Measurements from ENCODE around the gene TTC4. TPM values are rescaled to one million over a fixed set of nuclear protein-coding genes. Genes with fewer than 3 reads are reported as not detected.

The TTC4 gene
- total and polyA plus RNA-seq, 2 experiments from 2014 or later = 14.0 to 20.0 TPM

DNA sequence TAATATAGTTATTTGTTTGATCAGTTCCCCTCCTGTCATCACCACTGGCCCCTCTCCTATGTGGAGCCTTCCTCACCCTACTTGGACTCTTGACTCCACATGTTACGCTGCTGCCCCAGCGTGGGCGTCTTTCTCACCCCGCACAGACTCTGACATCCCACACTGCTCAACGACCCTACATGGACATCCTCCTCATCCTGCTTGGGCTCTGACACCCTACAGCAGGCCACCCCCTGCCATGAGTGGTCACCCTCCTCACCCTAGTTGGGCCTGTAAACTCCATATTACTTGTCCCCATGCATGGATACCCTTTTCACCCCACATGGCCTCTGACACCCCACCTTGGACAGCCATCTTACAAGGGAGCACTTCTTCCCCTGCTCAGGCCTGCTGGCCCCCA is 21.0 kb downstream of the TTC4 start:
- H3K27me3 ChIP-seq = no peaks in the 10 kb centered on the region

DNA sequence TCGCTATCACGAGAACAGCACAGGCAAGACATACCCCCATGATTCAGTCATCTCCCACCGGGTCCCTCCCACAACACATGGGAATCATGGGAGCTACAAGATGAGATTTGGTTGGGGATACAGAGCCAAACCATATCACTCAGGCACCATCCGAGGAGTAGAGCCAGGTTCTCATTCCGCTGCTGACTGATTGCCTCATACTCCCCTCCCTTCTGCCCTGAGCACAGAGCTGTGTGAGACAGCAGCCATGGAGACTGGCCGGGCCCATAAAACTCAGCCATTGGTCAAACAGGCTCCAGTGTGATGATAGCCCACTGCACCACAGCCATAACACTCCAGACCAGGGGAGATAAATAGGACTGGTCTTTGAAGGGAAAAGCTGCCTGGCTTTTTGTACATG is 22.6 kb downstream of the TTC4 start:
- Histone ChIP-seq H3K27me3 (no peaks in the 10 kb centered on the region), H3K4me1 (ENCODE audit: insufficient read depth) (no peaks in the 10 kb centered on the region), H3K9me3 (ENCODE audit: low read depth) (no peaks in the 10 kb centered on the region), H3K27ac (no peak overlapping the region), H3K36me3 (replicated peaks; ENCODE audit: insufficient read depth, low read depth) (no peaks in the 10 kb centered on the region), H3K4me2 (no peak overlapping the region), H3K79me2 (no peaks in the 10 kb centered on the region), H4K20me1 (ENCODE audit: insufficient read depth, poor library complexity, severe bottlenecking) (no peaks in the 10 kb centered on the region), H3K9me2 (replicated peaks; ENCODE audit: insufficient read depth) (no peaks in the 10 kb centered on the region), H2AFZ (no peak overlapping the region), H3K4me3 (no peak overlapping the region)
- TF ChIP-seq, protein P1, sequence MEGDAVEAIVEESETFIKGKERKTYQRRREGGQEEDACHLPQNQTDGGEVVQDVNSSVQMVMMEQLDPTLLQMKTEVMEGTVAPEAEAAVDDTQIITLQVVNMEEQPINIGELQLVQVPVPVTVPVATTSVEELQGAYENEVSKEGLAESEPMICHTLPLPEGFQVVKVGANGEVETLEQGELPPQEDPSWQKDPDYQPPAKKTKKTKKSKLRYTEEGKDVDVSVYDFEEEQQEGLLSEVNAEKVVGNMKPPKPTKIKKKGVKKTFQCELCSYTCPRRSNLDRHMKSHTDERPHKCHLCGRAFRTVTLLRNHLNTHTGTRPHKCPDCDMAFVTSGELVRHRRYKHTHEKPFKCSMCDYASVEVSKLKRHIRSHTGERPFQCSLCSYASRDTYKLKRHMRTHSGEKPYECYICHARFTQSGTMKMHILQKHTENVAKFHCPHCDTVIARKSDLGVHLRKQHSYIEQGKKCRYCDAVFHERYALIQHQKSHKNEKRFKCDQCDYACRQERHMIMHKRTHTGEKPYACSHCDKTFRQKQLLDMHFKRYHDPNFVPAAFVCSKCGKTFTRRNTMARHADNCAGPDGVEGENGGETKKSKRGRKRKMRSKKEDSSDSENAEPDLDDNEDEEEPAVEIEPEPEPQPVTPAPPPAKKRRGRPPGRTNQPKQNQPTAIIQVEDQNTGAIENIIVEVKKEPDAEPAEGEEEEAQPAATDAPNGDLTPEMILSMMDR (IDR thresholded peaks at IDR 0.05; ENCODE audit: poor library complexity) = no peak
- TF ChIP-seq EZH2 (IDR thresholded peaks at IDR 0.05; ENCODE audit: borderline replicate concordance) (no peak), EZH2phosphoT487 (IDR thresholded peaks at IDR 0.05; ENCODE audit: low read depth, severe bottlenecking, unreplicated experiment) (no peak)
- 91% methylated on average over 6 of the region's 6 CpGs for WGBS (ENCODE audit: low lambda C conversion rate, missing lambda C conversion rate)
- no peak for DNase-seq (ENCODE audit: low spot score)

More for the DNA sequence above, 21.0 kb downstream of the TTC4 start:
- Histone ChIP-seq H3K9me2 (replicated peaks; ENCODE audit: insufficient read depth) (no peaks in the 10 kb centered on the region), H3K4me1 (ENCODE audit: insufficient read depth) (no peaks in the 10 kb centered on the region), H3K36me3 (replicated peaks; ENCODE audit: insufficient read depth, low read depth) (no peaks in the 10 kb centered on the region), H3K9me3 (ENCODE audit: low read depth) (no peaks in the 10 kb centered on the region), H2AFZ (no peak overlapping the region), H3K27ac (no peak overlapping the region), H3K4me2 (no peak overlapping the region), H3K79me2 (no peaks in the 10 kb centered on the region), H3K4me3 (no peak overlapping the region), H4K20me1 (ENCODE audit: insufficient read depth, poor library complexity, severe bottlenecking) (no peaks in the 10 kb centered on the region)
- no peak for TF ChIP-seq EZH2 (IDR thresholded peaks at IDR 0.05; ENCODE audit: borderline replicate concordance)
- TF ChIP-seq EZH2phosphoT487 (IDR thresholded peaks at IDR 0.05; ENCODE audit: low read depth, severe bottlenecking, unreplicated experiment) = no peak
- TF ChIP-seq, protein P1 (IDR thresholded peaks at IDR 0.05; ENCODE audit: poor library complexity) = no peak
- DNase-seq (ENCODE audit: low spot score) = no peak
- WGBS (ENCODE audit: low lambda C conversion rate, missing lambda C conversion rate) = 99% methylated on average over 5 of the region's 5 CpGs

DNA sequence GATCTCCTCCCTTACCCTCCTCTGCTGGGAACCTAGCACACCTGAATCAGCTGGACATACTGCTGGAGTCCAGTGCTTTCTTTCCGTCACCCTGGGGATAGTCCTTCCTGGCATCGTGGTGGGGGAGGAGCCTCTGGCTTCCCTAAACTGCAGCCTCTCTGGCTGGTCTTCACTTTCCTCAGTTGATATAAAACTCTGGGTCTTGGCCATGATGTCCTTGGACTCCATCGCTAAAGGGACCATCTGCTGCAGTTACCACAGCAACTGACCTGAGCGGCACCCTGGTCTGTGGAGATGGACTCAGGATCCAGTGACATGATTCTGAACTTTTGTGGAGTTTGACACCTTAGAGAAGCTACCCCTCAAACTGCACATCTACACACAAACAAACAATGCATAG is 25.9 kb downstream of the TTC4 start:
- no peak overlapping the region for H3K4me2 ChIP-seq
- H4K20me1 ChIP-seq (ENCODE audit: insufficient read depth, poor library complexity, severe bottlenecking) = no peaks in the 10 kb centered on the region
- 95% methylated on average over 4 of the region's 4 CpGs for WGBS (ENCODE audit: low lambda C conversion rate, missing lambda C conversion rate)
- DNase-seq (ENCODE audit: low spot score) = no peak
- H3K79me2 ChIP-seq = no peaks in the 10 kb centered on the region
- H3K4me1 ChIP-seq (ENCODE audit: insufficient read depth) = no peaks in the 10 kb centered on the region
- H3K9me3 ChIP-seq (ENCODE audit: low read depth) = no peaks in the 10 kb centered on the region
- no peaks in the 10 kb centered on the region for H3K9me2 ChIP-seq (replicated peaks; ENCODE audit: insufficient read depth)
- H2AFZ ChIP-seq = no peak overlapping the region
- no peaks in the 10 kb centered on the region for H3K27me3 ChIP-seq
- H3K27ac ChIP-seq = no peak overlapping the region
- H3K4me3 ChIP-seq = no peak overlapping the region
- H3K36me3 ChIP-seq (replicated peaks; ENCODE audit: insufficient read depth, low read depth) = no peaks in the 10 kb centered on the region
- TF ChIP-seq, protein P1 (IDR thresholded peaks at IDR 0.05; ENCODE audit: poor library complexity) = no peak
- no peak for TF ChIP-seq EZH2phosphoT487 (IDR thresholded peaks at IDR 0.05; ENCODE audit: low read depth, severe bottlenecking, unreplicated experiment)
- TF ChIP-seq EZH2 (IDR thresholded peaks at IDR 0.05; ENCODE audit: borderline replicate concordance) = no peak

DNA sequence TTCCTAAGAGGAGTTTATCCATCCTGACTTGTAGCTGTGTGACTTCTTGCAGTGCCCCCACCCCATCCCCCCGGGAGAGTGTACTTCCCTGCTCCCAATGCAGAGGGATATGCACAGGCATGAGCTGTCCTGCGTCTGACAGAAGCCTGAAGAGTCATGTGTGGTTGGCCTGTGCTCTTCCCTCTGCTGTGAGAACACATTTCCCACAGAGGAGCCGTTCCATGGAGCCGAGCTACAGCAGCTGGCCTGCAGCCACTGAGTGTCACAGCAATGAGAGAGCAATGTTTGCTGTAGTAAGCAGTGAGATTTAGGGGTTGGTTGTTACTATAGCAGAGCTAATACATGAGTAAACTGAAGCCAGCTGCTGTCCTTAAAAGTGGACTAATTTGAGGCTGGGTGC is 26.6 kb downstream of the TTC4 start:
- Histone ChIP-seq H3K36me3 (replicated peaks; ENCODE audit: insufficient read depth, low read depth) (no peaks in the 10 kb centered on the region), H3K9me2 (replicated peaks; ENCODE audit: insufficient read depth) (no peaks in the 10 kb centered on the region), H3K27ac (no peak overlapping the region), H3K4me3 (no peak overlapping the region), H3K9me3 (ENCODE audit: low read depth) (no peaks in the 10 kb centered on the region), H3K4me1 (ENCODE audit: insufficient read depth) (no peaks in the 10 kb centered on the region), H4K20me1 (ENCODE audit: insufficient read depth, poor library complexity, severe bottlenecking) (no peaks in the 10 kb centered on the region), H3K79me2 (no peaks in the 10 kb centered on the region), H3K27me3 (no peaks in the 10 kb centered on the region), H3K4me2 (no peak overlapping the region), H2AFZ (no peak overlapping the region)
- WGBS (ENCODE audit: low lambda C conversion rate, missing lambda C conversion rate) = 77% methylated on average over 4 of the region's 4 CpGs
- TF ChIP-seq EZH2phosphoT487 (IDR thresholded peaks at IDR 0.05; ENCODE audit: low read depth, severe bottlenecking, unreplicated experiment) (no peak), EZH2 (IDR thresholded peaks at IDR 0.05; ENCODE audit: borderline replicate concordance) (no peak)
- TF ChIP-seq, protein P1 (IDR thresholded peaks at IDR 0.05; ENCODE audit: poor library complexity) = no peak
- DNase-seq (ENCODE audit: low spot score) = no peak

Measured in hepatocyte (in vitro differentiated cells).